ENCODE data around the gene PFKL.

DNA sequence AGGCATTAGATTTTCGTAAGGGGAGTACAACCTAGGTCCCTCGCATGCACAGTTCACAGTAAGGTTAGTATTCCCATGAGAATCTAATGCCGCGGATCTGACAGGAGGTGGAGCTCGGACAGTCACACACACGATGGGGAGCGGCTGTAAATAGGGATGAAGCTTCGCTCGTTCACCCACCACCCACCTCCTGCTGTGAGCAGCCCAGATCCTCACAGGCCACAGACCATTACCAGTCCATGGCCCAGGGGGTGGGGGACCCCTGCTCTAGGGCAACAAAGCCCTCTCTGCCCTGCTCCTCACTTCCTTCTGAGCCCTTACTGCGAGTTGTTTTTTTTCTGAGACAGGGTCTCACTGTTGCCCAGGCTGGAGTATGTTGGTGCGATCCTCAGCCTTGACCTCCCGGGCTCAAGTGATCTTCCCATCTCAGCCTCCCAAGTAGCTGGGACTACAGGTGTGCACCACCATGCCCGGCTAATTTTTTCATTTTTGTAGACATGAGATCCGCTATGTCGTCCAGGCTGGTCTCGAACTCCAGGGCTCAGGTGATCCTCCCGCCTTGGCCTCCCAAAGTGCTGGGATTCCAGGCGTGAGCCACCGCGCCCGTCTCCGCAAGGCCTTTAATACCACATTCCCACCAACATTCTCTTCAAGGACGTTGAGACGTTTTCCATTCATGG lies 74.9 kb downstream of the PFKL start:
- TF ChIP-seq EZH2 (IDR thresholded peaks at IDR 0.05; ENCODE audit: insufficient read depth, poor library complexity, severe bottlenecking) (no peak), EZH2phosphoT487 (IDR thresholded peaks at IDR 0.05; ENCODE audit: insufficient read depth, low read depth) (no peak)
